Occipital lobe (tissue), 2 donors: ENCODE results near the gene FGA. TPM values are rescaled to one million over a fixed set of nuclear protein-coding genes. Genes with fewer than 3 reads are reported as not detected.

Source experiments
- DNase-seq: peaks from one replicate; lab custom pipeline; 2025; lab: John Stamatoyannopoulos, UW
- total RNA-seq: library from RNA; depleted of rRNA; stranded (reverse); fragments of >200 nt; gene quantifications from one replicate; pipeline ENCODE4 v1.2.3, GENCODE V29; 2014

Gene FGA
- total RNA-seq, 1 donor from 2014 or later, result 2.8 TPM

DNA sequence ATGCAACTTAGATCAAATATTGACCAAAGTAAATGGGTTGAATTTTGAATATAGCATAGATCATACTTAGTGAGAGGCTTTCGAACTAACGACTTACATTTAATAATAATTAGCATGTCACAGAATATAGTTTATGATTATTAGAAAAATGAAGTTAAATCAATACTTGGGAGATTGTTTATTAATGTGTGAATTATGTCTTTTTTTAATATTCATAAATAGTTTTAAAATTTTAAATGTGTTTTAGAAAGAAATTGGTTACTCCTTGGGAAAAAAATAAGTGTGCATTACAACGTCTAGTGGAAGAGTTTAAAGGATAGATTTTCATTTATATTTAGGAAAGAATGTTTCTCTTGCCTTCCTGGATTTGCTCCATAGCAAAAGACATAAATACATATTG, 7.3 kb downstream of the FGA start:
- no peak for DNase-seq

DNA sequence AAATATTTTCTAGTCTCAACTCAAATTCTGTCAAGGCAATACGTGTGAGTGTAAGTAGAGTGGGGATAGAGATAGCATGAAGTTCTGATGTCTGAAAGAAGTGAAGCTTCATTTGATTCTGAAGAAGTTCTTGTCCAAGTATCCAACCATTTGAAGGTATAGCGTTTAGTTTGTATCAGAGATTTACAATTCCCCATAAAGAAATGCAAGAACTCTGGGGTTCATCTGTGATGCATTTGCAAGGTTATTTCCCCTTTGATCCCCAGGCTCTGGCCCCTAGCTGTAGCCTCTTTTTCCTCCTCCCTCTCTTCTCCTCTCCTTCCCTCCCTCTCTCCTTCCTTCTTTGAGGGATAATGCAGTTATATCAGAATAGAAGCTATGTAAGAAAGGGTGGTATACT, 7.8 kb downstream of the FGA start:
- DNase-seq, result no peak

DNA sequence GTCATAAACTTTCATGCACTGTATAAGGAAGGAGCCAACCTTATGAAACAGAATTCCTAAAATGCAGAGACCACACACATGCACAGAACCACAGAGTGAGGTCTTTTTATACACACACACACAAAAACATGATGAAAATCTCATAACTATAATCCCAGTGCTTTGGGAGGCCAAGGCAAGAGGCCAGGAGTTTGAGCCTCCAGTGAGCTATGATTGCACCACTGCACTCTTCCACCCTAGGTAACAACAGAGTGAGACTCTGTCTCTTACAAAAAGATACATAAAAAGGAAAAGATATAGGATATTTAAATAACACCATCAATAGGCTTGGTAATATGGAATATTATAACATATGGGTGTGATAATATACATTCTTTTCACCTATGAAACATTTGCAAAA, 10.6 kb downstream of the FGA start:
- no peak for DNase-seq

DNA sequence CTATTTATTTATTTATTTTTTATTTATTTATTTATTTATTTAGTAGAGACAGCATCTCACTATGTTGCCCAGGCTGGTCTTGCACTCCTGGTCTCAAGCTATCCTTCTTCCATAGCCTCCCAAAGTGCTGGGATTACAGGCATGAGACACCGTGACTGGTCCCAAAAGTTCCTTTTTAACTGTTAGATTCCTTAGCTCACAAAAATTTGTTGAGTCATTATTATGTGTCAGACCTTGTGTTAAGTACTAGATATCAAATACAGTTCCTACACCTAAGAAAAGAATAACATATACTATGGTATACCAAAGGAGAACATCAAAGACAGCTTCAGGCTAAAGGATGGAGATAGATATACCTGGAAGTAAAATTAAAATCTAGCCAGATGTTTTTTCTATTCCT, 11.6 kb downstream of the FGA start:
- DNase-seq, result no peak

DNA sequence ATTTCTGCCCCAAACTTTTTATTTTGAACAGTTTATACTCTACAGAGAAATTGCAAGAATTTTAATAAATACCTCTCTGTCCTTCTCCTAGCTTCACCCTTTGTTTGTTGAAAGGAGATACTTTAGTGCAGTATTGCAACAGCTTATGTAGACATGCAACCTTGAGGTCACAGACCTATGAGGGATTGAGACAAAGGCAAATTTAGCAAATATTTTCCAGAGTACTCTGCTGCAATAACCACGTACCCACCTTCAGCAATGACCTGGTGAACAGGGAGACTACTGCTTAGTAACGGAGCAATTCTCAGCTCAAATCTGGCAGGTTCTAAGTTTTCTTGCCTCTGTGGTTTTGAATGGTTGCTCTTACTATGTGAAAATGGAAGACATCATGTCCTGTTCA, 13.2 kb downstream of the FGA start:
- no peak for DNase-seq

DNA sequence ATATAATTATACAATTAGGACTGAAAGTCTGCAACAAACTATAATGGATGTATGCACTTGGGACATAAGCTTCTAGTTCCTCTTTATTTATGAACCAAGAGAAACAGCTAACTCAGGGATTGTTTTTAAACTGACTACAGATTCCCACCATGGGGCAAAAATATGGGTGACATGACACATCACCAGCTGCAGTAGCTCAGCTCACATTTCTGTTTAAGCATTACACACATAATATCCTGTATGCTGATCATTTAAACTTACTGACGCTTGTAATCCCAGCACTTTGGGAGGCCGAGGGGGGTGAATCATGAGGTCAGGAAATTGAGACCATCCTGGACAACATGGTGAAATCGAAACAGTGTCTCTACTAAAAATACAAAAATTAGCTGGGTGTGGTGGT, 16.2 kb downstream of the FGA start:
- DNase-seq, result no peak

DNA sequence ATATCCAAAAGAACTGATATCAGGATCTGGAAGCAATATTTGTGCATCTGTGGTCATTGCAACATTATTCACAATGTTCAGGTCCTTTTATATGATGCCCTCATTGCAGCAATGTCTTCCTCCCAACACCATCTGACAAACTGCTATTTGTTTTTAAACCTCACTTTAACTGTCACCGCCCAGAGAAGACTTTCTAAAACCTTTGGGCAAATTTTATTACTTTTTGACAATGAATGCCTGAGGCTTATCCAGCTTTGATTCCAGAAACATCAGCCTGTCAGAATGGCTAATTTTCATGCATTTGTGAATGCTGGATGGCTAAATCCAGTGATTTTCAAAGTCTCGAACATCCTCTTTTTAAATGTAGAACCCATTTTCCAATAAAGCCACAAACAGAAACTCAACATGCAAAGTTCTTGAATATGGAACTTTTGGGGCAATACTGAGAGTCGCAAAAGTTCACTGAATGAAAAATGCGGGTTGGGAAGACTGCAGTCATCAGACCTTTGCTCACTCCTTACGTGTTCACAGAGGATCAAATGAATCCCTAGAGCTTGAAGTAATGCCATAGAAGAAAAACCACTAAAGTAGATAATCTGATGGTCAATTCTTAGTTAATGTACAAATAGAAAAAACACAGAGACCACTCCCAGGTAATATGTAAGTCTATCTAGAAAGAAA, 17.2 kb downstream of the FGA start:
- no peak for DNase-seq

DNA sequence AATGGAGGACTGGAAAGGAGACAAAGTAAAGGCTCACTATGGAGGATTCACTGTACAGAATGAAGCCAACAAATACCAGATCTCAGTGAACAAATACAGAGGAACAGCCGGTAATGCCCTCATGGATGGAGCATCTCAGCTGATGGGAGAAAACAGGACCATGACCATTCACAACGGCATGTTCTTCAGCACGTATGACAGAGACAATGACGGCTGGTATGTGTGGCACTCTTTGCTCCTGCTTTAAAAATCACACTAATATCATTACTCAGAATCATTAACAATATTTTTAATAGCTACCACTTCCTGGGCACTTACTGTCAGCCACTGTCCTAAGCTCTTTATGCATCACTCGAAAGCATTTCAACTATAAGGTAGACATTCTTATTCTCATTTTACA, 21.0 kb downstream of the FGA start:
- no peak for DNase-seq

DNA sequence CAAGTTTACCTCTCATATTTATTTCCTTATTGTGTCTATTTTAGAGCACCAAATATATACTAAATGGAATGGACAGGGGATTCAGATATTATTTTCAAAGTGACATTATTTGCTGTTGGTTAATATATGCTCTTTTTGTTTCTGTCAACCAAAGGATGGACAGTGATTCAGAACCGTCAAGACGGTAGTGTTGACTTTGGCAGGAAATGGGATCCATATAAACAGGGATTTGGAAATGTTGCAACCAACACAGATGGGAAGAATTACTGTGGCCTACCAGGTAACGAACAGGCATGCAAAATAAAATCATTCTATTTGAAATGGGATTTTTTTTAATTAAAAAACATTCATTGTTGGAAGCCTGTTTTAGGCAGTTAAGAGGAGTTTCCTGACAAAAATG, 21.5 kb downstream of the FGA start:
- no peak for DNase-seq

DNA sequence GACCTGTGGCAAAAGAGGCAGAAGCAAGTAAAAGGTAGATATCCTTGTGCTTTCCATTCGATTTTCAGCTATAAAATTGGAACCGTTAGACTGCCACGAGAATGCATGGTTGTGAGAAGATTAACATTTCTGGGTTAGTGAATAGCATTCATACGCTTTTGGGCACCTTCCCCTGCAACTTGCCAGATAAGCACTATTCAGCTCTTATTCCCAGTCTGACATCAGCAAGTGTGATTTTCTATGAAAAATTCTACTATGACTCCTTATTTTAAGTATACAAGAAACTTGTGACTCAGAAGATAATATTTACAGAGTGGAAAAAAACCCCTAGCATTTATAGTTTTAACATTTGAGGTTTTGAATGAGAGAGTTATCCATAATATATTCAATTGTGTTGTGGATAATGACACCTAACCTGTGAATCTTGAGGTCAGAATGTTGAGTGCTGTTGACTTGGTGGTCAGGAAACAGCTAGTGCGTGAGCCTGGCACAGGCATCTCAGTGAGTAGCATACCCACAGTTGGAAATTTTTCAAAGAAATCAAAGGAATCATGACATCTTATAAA, 23.8 kb downstream of the FGA start:
- no peak for DNase-seq

DNA sequence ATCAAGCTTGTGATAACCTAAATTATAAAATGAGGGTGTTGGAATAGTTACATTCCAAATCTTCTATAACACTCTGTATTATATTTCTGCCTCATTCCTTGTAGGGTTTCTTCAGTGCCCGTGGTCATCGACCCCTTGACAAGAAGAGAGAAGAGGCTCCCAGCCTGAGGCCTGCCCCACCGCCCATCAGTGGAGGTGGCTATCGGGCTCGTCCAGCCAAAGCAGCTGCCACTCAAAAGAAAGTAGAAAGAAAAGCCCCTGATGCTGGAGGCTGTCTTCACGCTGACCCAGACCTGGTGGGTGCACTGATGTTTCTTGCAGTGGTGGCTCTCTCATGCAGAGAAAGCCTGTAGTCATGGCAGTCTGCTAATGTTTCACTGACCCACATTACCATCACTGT, 24.8 kb downstream of the FGA start:
- no peak for DNase-seq

DNA sequence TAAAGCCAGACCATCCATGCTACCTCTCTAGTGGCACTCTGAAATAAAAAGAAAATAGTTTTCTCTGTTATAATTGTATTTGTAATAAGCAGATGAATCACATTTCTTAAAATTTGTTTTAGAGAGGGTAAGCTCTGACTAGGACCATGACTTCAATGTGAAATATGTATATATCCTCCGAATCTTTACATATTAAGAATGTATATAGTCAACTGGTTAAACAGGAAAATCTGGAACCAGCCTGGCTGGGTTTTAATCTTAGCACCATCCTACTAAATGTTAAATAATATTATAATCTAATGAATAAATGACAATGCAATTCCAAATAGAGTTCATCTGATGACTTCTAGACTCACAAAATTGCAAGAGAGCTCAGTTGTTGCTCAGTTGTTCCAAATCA, 26.2 kb downstream of the FGA start:
- DNase-seq, result no peak

DNA sequence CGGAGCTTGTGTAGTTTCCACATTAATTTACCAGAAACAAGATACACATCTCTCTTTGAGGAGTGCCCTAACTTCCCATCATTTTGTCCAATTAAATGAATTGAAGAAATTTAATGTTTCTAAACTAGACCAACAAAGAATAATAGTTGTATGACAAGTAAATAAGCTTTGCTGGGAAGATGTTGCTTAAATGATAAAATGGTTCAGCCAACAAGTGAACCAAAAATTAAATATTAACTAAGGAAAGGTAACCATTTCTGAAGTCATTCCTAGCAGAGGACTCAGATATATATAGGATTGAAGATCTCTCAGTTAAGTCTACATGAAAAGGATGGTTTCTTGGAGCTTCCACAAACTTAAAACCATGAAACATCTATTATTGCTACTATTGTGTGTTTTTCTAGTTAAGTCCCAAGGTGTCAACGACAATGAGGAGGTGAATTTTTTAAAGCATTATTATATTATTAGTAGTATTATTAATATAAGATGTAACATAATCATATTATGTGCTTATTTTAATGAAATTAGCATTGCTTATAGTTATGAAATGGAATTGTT, 27.8 kb downstream of the FGA start, which contains the start of gene FGB:
Gene FGB, plus strand, starts transcription at position 315 of the 558 bp plus-strand sequence. Its CDS starts 8 bp downstream, at position 323.
- no peak for DNase-seq

DNA sequence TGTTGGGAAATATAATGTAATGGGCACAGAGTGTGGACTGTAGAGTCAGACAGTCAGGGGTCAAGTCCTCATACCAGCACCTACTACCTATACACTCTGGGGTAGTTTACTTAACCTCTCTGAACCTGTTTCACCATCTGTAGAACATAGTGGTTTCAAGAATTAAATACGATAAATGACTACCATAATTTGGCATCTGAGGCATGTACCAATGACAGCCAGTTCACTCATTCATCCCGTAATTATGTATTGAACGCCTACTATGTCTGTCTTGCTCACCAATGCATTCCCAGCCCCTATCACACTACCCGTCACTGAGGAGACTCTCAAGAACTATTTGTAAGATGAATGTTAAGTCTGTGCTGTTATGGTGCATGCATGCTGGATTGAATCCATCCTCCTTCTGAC, 29.7 kb downstream of the FGA start:
- DNase-seq, result no peak

DNA sequence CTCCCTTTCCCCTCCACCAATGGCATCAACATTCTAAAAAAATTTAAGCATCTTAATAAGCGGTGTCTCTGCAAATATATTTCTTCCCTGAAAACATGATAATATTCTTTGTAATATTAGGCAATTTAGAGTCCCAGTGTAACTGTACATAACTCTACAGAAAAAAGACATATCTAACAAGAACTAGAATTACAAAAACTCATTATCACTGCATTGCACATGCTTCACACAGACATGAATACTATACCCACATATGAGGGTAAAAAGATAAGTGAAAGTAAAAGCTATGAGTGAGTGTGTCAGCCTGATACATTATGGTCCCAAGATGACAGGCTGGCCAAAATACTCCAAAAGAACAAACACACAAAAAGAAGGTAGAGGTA, 30.1 kb downstream of the FGA start:
- no peak for DNase-seq

DNA sequence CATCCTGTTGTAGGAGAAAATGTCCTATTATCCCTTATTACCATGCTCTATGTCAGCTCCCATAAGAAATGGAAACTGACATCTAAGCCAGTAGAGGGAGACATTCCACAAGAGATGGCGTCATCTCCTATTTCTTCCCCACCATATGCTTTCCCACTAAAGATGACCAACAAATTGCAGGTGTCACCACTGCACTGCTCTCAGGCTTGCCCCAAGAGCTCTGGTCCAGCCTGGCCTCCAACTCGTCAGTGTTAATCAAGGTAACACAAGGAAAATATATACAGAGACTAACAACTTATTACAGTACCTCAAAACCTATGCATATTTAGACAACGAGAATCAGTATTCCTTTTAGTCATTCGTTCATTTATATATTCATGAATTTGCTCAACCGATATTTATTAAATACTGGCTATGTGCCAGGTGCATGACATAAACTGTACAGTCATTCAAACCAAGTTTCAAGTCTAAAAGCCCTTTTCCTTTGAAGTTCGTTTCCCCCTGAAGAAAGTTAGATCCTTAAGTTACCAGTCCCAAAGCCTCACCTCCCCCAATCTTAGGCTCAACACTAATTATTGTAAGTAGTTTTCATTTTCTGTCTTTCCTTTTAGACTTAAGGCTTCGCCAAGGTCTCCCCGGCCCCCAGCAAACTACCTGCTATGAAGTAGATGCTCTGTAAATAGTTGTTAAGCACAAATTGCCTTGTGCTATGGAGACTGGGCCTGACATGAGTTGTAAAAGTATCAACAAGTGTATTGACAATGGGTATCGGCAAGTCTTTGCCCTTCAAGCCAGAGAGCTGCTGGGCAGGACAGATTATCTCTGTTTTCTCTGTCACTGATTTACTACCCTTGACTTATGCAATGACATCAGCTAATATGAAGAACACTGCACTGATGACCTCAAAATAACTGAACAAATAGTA, 30.8 kb downstream of the FGA start:
- no peak for DNase-seq

DNA sequence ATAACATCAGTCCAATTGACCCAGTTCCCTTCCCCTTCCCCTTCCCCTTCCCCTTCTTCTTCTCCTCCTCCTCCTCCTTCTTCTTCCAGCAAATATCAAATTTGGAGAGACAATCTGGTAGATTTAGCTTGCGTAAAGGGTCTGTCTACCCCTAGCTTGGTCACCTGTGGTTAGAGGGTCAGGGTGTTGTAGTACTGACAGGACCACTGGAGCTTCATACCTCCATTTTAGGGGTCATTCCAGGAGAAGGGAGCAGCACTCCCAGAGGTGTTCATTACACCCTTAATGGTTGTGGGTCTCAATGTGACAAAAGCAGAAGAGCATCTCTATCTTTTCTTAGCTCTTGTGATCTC, 31.4 kb downstream of the FGA start:
- DNase-seq, result no peak

DNA sequence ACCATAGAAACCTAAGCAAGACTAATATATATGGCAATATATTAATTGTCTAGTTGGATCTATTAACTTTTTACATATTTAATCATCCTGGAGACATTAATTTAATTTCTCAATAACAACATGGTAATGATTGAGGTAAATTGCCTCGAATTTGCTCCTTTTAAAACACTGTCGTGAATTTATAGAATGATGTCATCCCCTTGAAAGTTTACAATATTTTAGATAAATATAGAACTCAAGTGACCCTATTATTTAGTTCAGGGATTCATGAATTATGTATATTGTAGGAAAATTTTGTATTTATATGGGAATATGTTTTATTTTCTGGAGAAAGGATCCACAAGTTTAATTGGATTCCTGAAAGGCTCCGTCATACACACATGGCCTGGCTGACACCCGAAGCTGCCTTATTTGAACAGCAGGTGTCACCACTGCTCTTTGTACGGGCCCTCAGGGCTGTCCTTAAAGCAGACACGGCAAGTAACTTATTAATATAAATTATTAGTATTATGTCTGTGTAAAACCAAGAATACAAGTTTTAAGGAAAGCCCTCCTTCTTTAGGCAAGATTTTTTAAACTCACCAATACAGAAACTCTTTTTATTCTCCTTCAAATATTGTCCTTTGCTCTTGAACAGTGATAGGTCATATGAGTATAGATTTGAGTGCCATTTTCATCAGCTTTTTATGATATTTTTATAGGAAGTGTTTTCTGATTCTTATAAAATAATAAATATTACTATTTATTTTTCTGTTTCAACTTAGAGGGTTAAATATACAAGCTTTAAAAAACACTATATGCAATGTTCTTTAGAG, 38.5 kb downstream of the FGA start:
- peak; percentile 46 for DNase-seq

DNA sequence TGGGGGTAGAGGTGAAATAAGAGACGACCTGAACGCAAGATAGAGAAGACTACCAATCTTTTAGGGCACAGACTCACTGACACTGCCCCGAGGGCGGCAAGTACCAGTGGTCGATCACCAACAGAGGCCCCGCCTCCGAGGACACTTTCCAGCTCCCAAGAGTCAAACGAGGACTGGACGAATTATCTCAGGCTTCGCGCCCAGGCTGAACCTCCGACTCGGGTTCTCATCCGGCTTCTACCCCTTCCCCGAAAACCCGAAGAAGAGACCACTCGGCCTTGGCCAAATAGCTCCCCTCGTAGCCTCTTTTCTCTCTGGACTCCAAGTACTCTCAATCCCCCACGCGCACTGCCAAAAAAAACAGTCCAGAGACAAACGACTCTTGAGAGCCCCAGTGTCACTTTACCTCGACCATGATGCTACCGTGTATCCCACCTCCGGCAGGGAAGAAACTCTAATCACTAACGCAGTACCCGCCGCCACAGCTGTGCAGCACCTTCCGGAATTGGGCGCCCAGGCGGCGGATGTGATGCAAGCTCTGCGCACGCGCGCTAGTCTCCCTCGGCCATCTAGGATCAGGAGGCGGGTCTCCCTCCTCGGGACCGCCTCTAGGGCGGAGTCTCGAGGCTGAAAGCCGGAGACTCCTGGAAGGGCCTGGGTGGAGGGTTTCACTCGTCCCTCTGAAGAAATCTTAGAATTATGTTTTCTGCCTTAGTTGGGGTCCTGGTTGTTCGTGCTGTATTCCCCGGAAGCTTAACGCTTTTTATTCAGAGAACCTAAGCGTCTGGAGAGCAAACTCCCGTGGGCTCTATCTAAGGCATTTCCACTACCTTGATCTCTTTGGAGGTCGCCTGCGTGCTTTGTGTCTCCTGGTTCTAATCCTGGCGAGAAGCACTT, 40.4 kb downstream of the FGA start, which contains the start of gene PLRG1:
Gene PLRG1, minus strand, starts transcription at position 507 of the 897 bp plus-strand sequence. Its CDS starts 92 bp downstream, at position 415.
- peak; percentile 92 for DNase-seq

DNA sequence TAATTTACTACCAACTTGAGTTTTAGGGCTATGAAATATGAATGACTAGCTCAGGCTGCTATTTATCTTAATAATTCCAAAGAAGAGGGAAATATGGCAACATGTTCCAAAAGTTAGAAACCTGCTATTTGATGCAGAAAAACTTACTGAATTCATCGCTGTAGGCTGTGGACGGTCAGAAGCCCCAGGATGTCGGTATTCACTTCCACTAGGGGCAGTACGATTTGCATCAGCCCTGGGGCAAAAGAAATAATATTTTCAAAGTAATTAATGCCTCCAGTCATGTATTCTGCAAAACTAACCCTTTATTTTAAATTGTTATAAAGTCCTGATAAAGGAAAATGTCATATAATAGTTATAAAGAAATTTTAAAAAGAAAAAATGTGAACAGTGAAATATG, 44.9 kb downstream of the FGA start:
- no peak for DNase-seq
